Sigmoid colon (tissue), 7 donors: Measurements from ENCODE around the gene CCL17. TPM values are rescaled to one million over a fixed set of nuclear protein-coding genes. Genes with fewer than 3 reads are reported as not detected.
"Not testable (repeated sequence)": the region's sequence is repeated elsewhere in the genome, so short reads cannot be mapped to it uniquely, and the experiment has no call there.

Experiments
- DNase-seq: peaks from one replicate; pipeline ENCODE4 v3.0.0-alpha.2; 2019
- H3K27ac ChIP-seq, 4 donors: fragments of 200-600 bp; sonication (generic); one replicate each; pipeline ENCODE4 v1.5.1; 2016 to 2019; ENCODE audit warnings: mild to moderate bottlenecking in 1 of 4
- H3K27me3 ChIP-seq, 3 donors: fragments of 200-600 bp; sonication (generic); one replicate each; pipeline ENCODE4 v1.5.1; 2019; ENCODE audit warnings: mild to moderate bottlenecking in 1 of 3
- H3K36me3 ChIP-seq, 4 donors: fragments of 200-600 bp; sonication (generic); one replicate each; pipeline ENCODE4 v1.5.1; 2016 to 2019
- H3K4me1 ChIP-seq, 4 donors: fragments of 200-600 bp; sonication (generic); one replicate each; pipeline ENCODE4 v1.5.1; 2017 to 2019
- H3K4me3 ChIP-seq, 4 donors: fragments of 200-600 bp; sonication (generic); one replicate each; pipeline ENCODE4 v1.5.1; 2017 to 2019; ENCODE audit warnings: mild to moderate bottlenecking in 2 of 4, moderate library complexity in 1 of 4
- H3K9me3 ChIP-seq, 4 donors: fragments of 200-600 bp in 3 of 4; sonication (generic) in 3 of 4; one replicate each; pipeline versions ENCODE4 v1.5.1 to v1.6.1; 2013 to 2019
- CTCF ChIP-seq, 4 experiments: fragments of 450-650 bp in 3 of 4; fragments of 200-600 bp in 1 of 4; IDR thresholded peaks; one replicate each; pipeline ENCODE4 v1.5.1; 2016 to 2019; ENCODE audit warnings: antibody characterized with exemption in 4 of 4, mild to moderate bottlenecking in 3 of 4, moderate library complexity in 2 of 4
- EP300 ChIP-seq, 4 donors: sonication (generic); formaldehyde crosslinking; IDR thresholded peaks; one replicate each; pipeline ENCODE4 v1.6.1; 2017; ENCODE audit warnings: antibody characterized with exemption in 4 of 4
- POLR2A ChIP-seq, 2 donors: fragments of 450-650 bp; IDR thresholded peaks; one replicate each; pipeline ENCODE4 v1.6.1; 2016; ENCODE audit warnings: antibody characterized with exemption in 2 of 2, mild to moderate bottlenecking in 2 of 2, moderate library complexity in 2 of 2
- POLR2AphosphoS5 ChIP-seq, 4 donors: sonication (generic); formaldehyde crosslinking; IDR thresholded peaks; one replicate each; pipeline ENCODE4 v1.6.1; 2017; ENCODE audit warnings: antibody characterized with exemption in 4 of 4
- WGBS, 2 donors: extraction: QIAGEN DNeasy Blood & Tissue Kit; methylation state at CpG; one replicate each; pipeline ENCODE4 v1.1.7; 2013; 5-methylcytosine and 5-hydroxymethylcytosine counted together
- intact Hi-C: fragments of 100-400 bp; cut with DNase I; formaldehyde crosslinking; loops from one replicate; pipeline ENCODE4 v1.15.1; 2023
- polyA plus RNA-seq, 3 donors: library from polyadenylated mRNA; stranded (reverse); fragments of 200-250 nt; gene quantifications; one replicate each; pipeline ENCODE4 v1.2.3, GENCODE V29; 2013
- total RNA-seq, 4 donors: library from RNA; depleted of rRNA; stranded (reverse); fragments of >200 nt; gene quantifications; one replicate each; pipeline ENCODE4 v1.1.0, GENCODE V29; 2016
- donor health status: healthy with polysubstance abuse.
- donor health status: Bipolar disorder and iron deficiency.
- donor health status: healthy.

Gene CCL17
- total and polyA plus RNA-seq, 7 donors = 7.6 TPM; not detected in 6

- no peaks in the 10 kb centered on the region for H3K4me1 ChIP-seq
- 92% methylated on average over 5 of the region's 5 CpGs for WGBS, 2 donors
- DNase-seq = no peak
- H3K27me3 ChIP-seq = no peaks in the 10 kb centered on the region
- TF ChIP-seq CTCF (IDR thresholded peaks at IDR 0.05) (no peak), POLR2AphosphoS5 (IDR thresholded peaks at IDR 0.05) (no peak), POLR2A (IDR thresholded peaks at IDR 0.05) (no peak), EP300 (IDR thresholded peaks at IDR 0.05) (no peak)
- intact Hi-C loops = no loop called here
- H3K4me3 ChIP-seq = no peak overlapping the region
- H3K27ac ChIP-seq = no peak overlapping the region
- H3K9me3 ChIP-seq = no peaks in the 10 kb centered on the region
- H3K36me3 ChIP-seq = peaks cover 12 to 86% (median 64%) of the 10 kb centered on the region in 4 donors
Measured at GRCh38 chr16:57430955-57431354, 26.4 kb downstream of the CCL17 start.

GRCh38 chr16:57432505-57432904 lies 27.9 kb downstream of the CCL17 start:
- WGBS, 2 donors = 88 to 89% methylated on average over 2 of the region's 2 CpGs

GRCh38 chr16:57432989-57433388 lies 28.4 kb downstream of the CCL17 start:
- Histone ChIP-seq H3K27ac (no peak overlapping the region), H3K4me1 (no peaks in the 10 kb centered on the region), H3K27me3 (no peaks in the 10 kb centered on the region), H3K9me3 (no peaks in the 10 kb centered on the region), H3K4me3 (no peak overlapping the region), H3K36me3 (peaks cover 12 to 97% (median 73%) of the 10 kb centered on the region in 4 donors)
- TF ChIP-seq POLR2A (IDR thresholded peaks at IDR 0.05) (no peak), POLR2AphosphoS5 (IDR thresholded peaks at IDR 0.05) (no peak), EP300 (IDR thresholded peaks at IDR 0.05) (no peak), CTCF (IDR thresholded peaks at IDR 0.05) (no peak)
- intact Hi-C loops = no loop called here
- DNase-seq = no peak
- 84 to 96% methylated on average over 3 of the region's 3 CpGs for WGBS, 2 donors

More at GRCh38 chr16:57432505-57432904, 27.9 kb downstream of the CCL17 start:
- H3K9me3 ChIP-seq = no peaks in the 10 kb centered on the region
- DNase-seq = no peak
- H3K27me3 ChIP-seq = no peaks in the 10 kb centered on the region
- intact Hi-C loops = no loop called here
- no peak overlapping the region for H3K4me3 ChIP-seq
- no peaks in the 10 kb centered on the region for H3K4me1 ChIP-seq
- peaks cover 12 to 97% (median 71%) of the 10 kb centered on the region in 4 donors for H3K36me3 ChIP-seq
- no peak overlapping the region for H3K27ac ChIP-seq
- no peak for TF ChIP-seq CTCF (IDR thresholded peaks at IDR 0.05)

GRCh38 chr16:57434003-57434402 lies 29.4 kb downstream of the CCL17 start:
- Histone ChIP-seq H3K4me3 (no peak overlapping the region), H3K4me1 (no peaks in the 10 kb centered on the region), H3K27me3 (no peaks in the 10 kb centered on the region), H3K36me3 (peaks cover 19 to 97% (median 73%) of the 10 kb centered on the region in 4 donors), H3K9me3 (no peaks in the 10 kb centered on the region), H3K27ac (no peak overlapping the region)
- no peak for TF ChIP-seq POLR2AphosphoS5 (IDR thresholded peaks at IDR 0.05)
- no peak for TF ChIP-seq POLR2A (IDR thresholded peaks at IDR 0.05)
- TF ChIP-seq EP300 (IDR thresholded peaks at IDR 0.05) = no peak
- no peak for TF ChIP-seq CTCF (IDR thresholded peaks at IDR 0.05)
- WGBS, 2 donors = 73 to 95% methylated on average over 2 of the region's 2 CpGs
- intact Hi-C loops = no loop called here
- no peak for DNase-seq

GRCh38 chr16:57435838-57436237 lies 31.3 kb downstream of the CCL17 start:
- H3K27ac ChIP-seq = no peak overlapping the region
- intact Hi-C loops = no loop called here
- TF ChIP-seq POLR2A (IDR thresholded peaks at IDR 0.05) (no peak), EP300 (IDR thresholded peaks at IDR 0.05) (no peak), CTCF (IDR thresholded peaks at IDR 0.05) (no peak), POLR2AphosphoS5 (IDR thresholded peaks at IDR 0.05) (no peak)
- no peaks in the 10 kb centered on the region for H3K27me3 ChIP-seq
- peaks cover 11 to 99% (median 68%) of the 10 kb centered on the region in 4 donors for H3K36me3 ChIP-seq
- WGBS, 2 donors = 94 to 96% methylated on average over 1 of the region's 1 CpG
- no peak for DNase-seq
- H3K9me3 ChIP-seq = no peaks in the 10 kb centered on the region
- no peak overlapping the region for H3K4me3 ChIP-seq
- no peaks in the 10 kb centered on the region for H3K4me1 ChIP-seq

GRCh38 chr16:57439947-57440346 lies 35.4 kb downstream of the CCL17 start:
- H3K27me3 ChIP-seq, H3K9me3 ChIP-seq, H3K27ac ChIP-seq, H3K4me1 ChIP-seq, DNase-seq, H3K4me3 ChIP-seq: not testable (repeated sequence)
- 96 to 97% methylated on average over 8 of the region's 8 CpGs for WGBS, 2 donors
- intact Hi-C loops = loop anchor here (10.0 kb wide), 1 partner anchor 295 kb away; the partner anchor contains the start of gene KATNB1
- H3K36me3 ChIP-seq = peaks cover 10 to 63% (median 32%) of the 10 kb centered on the region in 4 donors

- intact Hi-C loops = loop anchor here (10.0 kb wide), 1 partner anchor 294 kb away; the partner anchor contains the start of gene KATNB1
- not testable (repeated sequence) for DNase-seq, H3K27me3 ChIP-seq, H3K27ac ChIP-seq, H3K9me3 ChIP-seq, H3K4me3 ChIP-seq, H3K4me1 ChIP-seq
- H3K36me3 ChIP-seq = peaks cover 10 to 57% (median 27%) of the 10 kb centered on the region in 4 donors
- 98 to 99% methylated on average over 8 of the region's 8 CpGs for WGBS, 2 donors
Measured at GRCh38 chr16:57440551-57440950, 36.0 kb downstream of the CCL17 start.
